SK-N-MC (cell line): ENCODE data around the gene KLK11.

Experiments
- DNase-seq: peaks from one replicate; pipeline ENCODE4 v3.0.0-alpha.2; 2011; ENCODE audit warnings: low read depth, low spot score
- H3K27ac ChIP-seq: fragments of 200-600 bp; sonication (generic); 2 replicates; pipeline ENCODE4 v1.5.1; 2016; ENCODE audit warnings: mixed run types
- H3K36me3 ChIP-seq: fragments of 200-600 bp; sonication (generic); 2 replicates; pipeline ENCODE4 v1.6.1; 2017; ENCODE audit warnings: antibody characterized with exemption, low read length, mixed read lengths; ENCODE audit not compliant: insufficient read depth
- H3K4me3 ChIP-seq: fragments of 200-600 bp; sonication (generic); 2 replicates; pipeline ENCODE4 v1.5.1; 2016
- H3K9ac ChIP-seq: fragments of 200-600 bp; sonication (generic); 2 replicates; pipeline ENCODE4 v1.8.0; 2017; ENCODE audit warnings: mixed run types, mixed read lengths; ENCODE audit not compliant: insufficient read length
- H3K9me3 ChIP-seq: fragments of 200-600 bp; sonication (generic); 2 replicates; pipeline ENCODE4 v1.6.1; 2017; ENCODE audit warnings: low read depth, mild to moderate bottlenecking, antibody characterized with exemption, low read length, moderate library complexity, mixed read lengths
- EZH2 ChIP-seq: fragments of 200-600 bp; sonication (generic); IDR thresholded peaks from one replicate; pipeline ENCODE4 v1.6.1; 2017; ENCODE audit warnings: antibody characterized with exemption
- FOXP2 ChIP-seq: optimal IDR thresholded peaks from 2 replicates; pipeline ENCODE3; 2011; ENCODE audit warnings: mild to moderate bottlenecking, moderate library complexity; ENCODE audit not compliant: insufficient read depth; ENCODE audit errors: extremely low read length, control extremely low read depth
- POLR2AphosphoS5 ChIP-seq: IDR thresholded peaks from 2 replicates; pipeline ENCODE4 v1.6.1; 2012; ENCODE audit warnings: mild to moderate bottlenecking, low read depth, low read length, borderline replicate concordance

Gene KLK11

DNA sequence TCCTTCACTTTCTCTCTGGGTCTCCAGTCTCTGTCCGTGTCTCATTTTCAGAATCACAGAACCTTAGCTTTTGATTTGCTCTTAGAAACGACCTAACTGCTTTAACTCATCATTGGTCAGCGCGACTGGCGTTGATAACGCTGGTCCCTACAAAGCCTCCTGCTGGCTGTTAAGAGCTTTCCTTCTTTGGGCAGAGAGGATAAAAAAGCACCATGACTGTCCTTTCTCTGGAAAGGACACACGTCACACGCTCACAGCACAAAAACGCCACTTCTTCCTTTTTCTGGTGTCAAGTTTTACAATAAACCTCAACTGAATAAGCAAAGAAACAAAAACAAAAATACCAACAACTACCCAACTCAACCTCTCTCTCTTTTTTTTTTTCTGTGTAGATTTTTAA, 10.1 kb upstream of the KLK11 start:
- H3K27ac ChIP-seq: no peak overlapping the region
- no peak overlapping the region for H3K4me3 ChIP-seq
- H3K36me3 ChIP-seq: no peaks in the 10 kb centered on the region
- H3K9me3 ChIP-seq: no peaks in the 10 kb centered on the region
- H3K9ac ChIP-seq: no peak overlapping the region
- no peak for DNase-seq
- TF ChIP-seq FOXP2: no peak
- no peak for TF ChIP-seq EZH2
- TF ChIP-seq POLR2AphosphoS5: no peak

GRCh38 chr19:51034704-51035103, 8.3 kb upstream of the KLK11 start, which contains the start of gene KLK12:
Gene KLK12 (minus strand): TSS chr19:51035002. CDS start chr19:51034621, 381 bp downstream.
- TF ChIP-seq POLR2AphosphoS5 (no peak), EZH2 (no peak), FOXP2 (no peak)
- no peak for DNase-seq
- no peaks in the 10 kb centered on the region for H3K9me3 ChIP-seq
- H3K27ac ChIP-seq: no peak within 1 kb of the TSS
- no peak within 1 kb of the TSS for H3K4me3 ChIP-seq
- no peaks in the 10 kb centered on the region for H3K36me3 ChIP-seq
- H3K9ac ChIP-seq: no peak within 1 kb of the TSS

GRCh38 chr19:51031880-51032225, 5.4 kb upstream of the KLK11 start:
- no peak for DNase-seq
- Histone ChIP-seq H3K4me3 (no peak overlapping the region), H3K27ac (no peak overlapping the region), H3K9ac (no peak overlapping the region), H3K36me3 (no peaks in the 10 kb centered on the region), H3K9me3 (no peaks in the 10 kb centered on the region)
- TF ChIP-seq EZH2: no peak

DNA sequence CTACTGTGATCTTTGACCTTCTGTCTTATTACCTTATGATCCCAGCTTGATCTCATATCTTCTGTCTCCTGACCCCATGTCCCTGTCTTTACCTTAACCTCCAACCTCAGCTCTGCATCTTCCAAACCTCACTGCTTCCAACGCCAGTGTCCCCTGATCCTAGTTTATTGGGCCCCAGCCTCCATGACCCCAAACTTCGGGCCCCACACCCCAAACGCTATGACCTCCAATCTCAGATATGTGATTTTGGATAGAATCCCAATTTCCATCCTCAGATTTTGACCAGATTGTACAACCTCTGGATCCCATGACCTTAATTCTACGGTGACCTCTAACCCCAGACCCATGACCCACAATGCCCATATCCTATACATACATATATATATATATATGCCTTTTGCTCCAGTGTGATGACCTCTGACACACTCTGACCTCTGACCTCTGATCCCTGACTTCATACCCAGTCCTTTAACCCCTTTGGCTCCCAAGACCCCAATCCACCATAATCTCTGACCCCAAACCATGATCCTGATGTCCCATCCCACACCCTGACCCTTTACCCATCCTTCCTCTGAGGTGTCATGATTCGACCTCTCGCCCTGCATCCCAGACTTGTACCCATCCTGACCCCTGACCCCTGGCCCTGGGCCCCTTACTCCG, 4.9 kb upstream of the KLK11 start:
- no peaks in the 10 kb centered on the region for H3K36me3 ChIP-seq
- TF ChIP-seq EZH2: no peak
- no peak for TF ChIP-seq FOXP2
- no peak for TF ChIP-seq POLR2AphosphoS5
- no peak overlapping the region for H3K27ac ChIP-seq

DNA sequence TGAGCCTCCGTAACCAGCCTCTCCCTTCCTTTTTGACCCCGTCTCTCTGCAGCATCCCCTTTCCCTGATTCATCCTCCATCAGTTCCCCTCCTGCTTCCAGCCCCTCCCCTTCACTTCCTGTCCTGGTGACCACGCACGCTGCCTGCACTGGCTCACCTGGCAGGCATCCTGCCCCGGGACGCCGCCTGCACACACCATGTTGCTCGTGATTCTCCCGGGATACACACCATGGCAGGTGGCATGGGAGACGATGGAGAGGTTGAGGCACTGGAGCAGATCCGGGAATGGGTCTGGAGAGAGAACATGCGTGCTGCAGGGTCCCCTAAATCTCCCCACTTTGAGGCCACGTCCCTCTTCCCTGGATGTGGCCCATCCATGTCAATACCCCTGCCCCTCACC, 4.2 kb upstream of the KLK11 start:
- no peaks in the 10 kb centered on the region for H3K9me3 ChIP-seq
- H3K27ac ChIP-seq: no peak overlapping the region
- no peak overlapping the region for H3K4me3 ChIP-seq
- DNase-seq: no peak
- H3K9ac ChIP-seq: no peak overlapping the region
- TF ChIP-seq POLR2AphosphoS5 (no peak), EZH2 (no peak), FOXP2 (no peak)
- H3K36me3 ChIP-seq: no peaks in the 10 kb centered on the region

More for the DNA sequence above, 4.9 kb upstream of the KLK11 start:
- no peak overlapping the region for H3K9ac ChIP-seq
- H3K9me3 ChIP-seq: no peaks in the 10 kb centered on the region
- no peak for DNase-seq
- H3K4me3 ChIP-seq: no peak overlapping the region

GRCh38 chr19:51029718-51030117, 3.3 kb upstream of the KLK11 start:
- H3K36me3 ChIP-seq: no peaks in the 10 kb centered on the region
- H3K9ac ChIP-seq: no peak overlapping the region
- no peaks in the 10 kb centered on the region for H3K9me3 ChIP-seq
- TF ChIP-seq EZH2 (no peak), POLR2AphosphoS5 (no peak), FOXP2 (no peak)
- no peak overlapping the region for H3K4me3 ChIP-seq
- DNase-seq: no peak
- H3K27ac ChIP-seq: no peak overlapping the region

- DNase-seq: no peak
- TF ChIP-seq FOXP2 (no peak), EZH2 (no peak), POLR2AphosphoS5 (no peak)
- no peak overlapping the region for H3K27ac ChIP-seq
- no peak overlapping the region for H3K9ac ChIP-seq
- H3K36me3 ChIP-seq: no peaks in the 10 kb centered on the region
- H3K4me3 ChIP-seq: no peak overlapping the region
- no peaks in the 10 kb centered on the region for H3K9me3 ChIP-seq
These were observed 1.5 kb upstream of the KLK11 start for GRCh38 chr19:51027873-51028272.

DNA sequence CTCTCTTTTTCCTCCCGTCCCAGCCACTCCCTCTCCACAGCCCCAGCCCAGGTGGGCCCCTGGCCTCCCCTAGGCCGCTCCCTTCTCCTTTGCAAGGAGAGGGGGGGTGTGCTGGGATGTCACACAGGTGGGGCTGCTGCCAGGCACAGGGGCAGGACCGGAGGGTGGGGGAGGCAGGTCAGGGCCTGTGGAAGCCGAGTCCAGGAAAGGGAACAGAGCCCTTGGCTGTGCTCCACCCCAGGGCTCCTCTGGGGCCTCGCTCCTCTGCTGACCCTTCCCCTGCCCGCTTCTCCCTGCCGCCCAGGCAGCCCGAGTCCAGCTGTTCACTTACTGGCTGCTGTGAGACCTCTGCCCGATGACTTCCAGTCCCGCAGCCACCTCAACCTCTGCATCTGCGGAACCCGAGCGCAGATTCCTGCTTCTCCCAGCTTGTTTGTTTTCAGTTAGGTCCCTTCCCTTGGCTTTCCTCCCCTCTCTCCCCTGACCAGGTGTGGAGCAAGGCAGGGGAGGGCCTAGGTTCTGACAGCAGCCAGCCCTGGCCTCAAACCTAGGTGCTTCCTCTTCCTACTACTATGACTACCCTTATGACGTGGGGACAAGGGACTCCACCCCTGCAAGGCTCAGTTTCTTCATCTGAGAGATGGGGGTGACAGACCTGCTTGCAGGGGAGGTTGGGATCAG, 850 bp upstream of the KLK11 start:
- TF ChIP-seq EZH2 (no peak), POLR2AphosphoS5 (no peak), FOXP2 (no peak)
- H3K9ac ChIP-seq: no peak overlapping the region
- no peaks in the 10 kb centered on the region for H3K9me3 ChIP-seq
- no peak for DNase-seq
- H3K4me3 ChIP-seq: no peak overlapping the region
- no peak overlapping the region for H3K27ac ChIP-seq
- H3K36me3 ChIP-seq: no peaks in the 10 kb centered on the region
